Neural progenitor cell (in vitro differentiated cells): Measurements from ENCODE around the gene PLEKHA7.

Experiments used
- CTCF ChIP-seq: fragments of 200-600 bp; sonication (generic); IDR thresholded peaks from 2 replicates; pipeline ENCODE4 v1.5.1; 2017; ENCODE audit warnings: antibody characterized with exemption, mild to moderate bottlenecking
- EZH2 ChIP-seq: fragments of 200-600 bp; sonication (generic); IDR thresholded peaks from 2 replicates; pipeline ENCODE4 v1.6.1; 2017; ENCODE audit warnings: antibody characterized with exemption, mild to moderate bottlenecking, moderate library complexity
- EZH2phosphoT487 ChIP-seq: fragments of 200-600 bp; sonication (generic); IDR thresholded peaks from 2 replicates; pipeline ENCODE4 v1.6.1; 2017; ENCODE audit warnings: antibody characterized with exemption

- TF ChIP-seq EZH2phosphoT487 (no peak), CTCF (no peak), EZH2 (no peak)
Observed at GRCh38 chr11:16982256-16982671, 31.9 kb downstream of the PLEKHA7 start.
